NCI-H748 (cell line): ENCODE results near the gene KRTAP10-3.

Source experiments
- DNase-seq: peaks from one replicate; lab custom pipeline; 2025; ENCODE audit not compliant: unreplicated experiment; lab: John Stamatoyannopoulos, UW

The KRTAP10-3 gene

DNA sequence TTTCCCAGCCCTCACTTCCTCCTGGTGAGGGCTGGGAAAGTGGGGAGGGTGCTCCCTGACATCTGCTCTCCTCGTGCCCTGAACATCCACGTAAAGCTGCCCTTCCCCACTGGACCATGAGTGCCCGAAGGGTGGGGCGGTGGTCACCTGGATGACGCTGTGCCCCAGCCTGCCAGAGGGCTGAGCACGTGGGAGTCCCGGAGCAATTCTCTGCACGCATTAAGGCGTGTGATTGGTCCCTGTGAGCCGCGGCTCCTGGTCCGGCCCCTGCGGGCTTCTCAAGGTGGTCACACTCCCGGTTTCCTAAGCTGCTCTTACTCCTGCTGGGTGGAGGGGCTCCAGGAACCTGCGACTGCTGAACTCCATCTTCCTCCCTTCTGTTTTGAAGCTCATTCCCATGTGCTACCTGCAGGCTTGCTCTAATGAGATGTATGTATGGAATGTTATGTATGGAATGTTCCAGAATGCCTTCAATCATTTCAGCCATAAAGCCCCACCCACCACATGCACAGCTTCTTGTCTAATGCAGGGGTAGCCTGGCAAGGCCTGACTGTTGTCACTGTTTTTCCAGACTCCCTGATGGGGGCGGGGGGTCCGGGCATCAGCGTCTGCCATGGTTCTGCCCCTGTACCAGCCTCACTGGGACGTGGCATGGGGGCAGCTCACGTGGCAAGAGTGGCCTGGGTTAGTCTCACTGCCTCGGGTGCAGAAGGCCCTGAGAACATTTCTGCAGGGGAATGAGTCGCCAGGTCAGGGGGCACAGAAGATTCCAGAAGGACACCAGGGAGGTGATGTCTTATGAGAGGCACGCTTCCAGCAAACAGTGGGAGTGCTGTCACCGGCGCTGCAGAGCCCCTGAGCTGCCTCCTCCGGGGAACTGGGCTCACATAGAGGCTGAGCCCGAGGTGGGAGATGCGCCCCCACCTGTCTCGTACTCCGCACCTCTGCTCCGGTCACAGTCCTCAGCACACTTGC is 38.0 kb downstream of the KRTAP10-3 start:
- no peak for DNase-seq

DNA sequence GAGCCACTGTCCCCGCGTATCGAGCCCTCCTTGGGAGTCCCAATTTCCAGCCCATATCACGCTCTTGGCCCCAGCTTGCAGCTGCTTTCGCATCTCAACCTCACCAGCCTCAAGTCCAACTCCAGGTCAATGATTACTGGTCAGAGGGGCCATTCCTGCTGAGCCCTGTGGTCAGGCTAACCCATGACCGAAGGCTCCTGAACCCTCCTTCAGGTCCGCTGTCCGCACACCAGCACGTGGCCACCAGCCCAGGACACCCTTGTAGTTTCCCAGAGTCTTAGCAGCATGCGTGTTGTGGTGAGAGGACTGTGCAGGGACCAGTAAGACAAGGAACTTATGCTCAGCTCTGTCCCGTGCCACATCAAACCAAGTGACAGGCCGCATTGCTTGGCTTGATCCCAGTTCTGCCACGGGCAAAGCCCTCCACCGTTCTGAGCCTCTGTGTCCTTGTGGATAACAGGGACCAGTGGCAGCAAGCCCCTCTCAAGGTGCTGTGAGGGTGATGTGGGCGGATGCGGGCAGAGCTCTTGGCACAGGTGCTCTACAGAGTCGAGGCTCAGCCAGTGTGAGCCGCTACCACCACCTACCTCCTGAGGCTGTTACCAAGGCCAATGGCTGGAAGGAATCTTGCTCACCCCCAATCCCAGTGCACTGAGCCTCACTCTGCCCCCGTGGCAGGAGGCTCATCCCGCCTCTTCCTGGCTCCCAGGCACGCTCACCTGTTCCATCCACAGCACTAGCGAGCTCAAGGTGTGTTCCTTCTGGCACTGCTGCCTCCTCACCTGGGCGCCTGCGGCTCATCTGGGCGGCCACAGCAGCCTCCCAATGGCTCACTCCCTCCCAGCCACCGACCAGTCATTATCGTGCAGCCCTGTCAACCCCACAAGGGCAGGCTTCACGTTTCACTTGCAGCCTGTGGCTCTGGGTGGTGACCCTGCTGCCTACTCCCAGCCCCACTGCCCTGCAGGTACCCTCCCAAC is 39.0 kb downstream of the KRTAP10-3 start:
- no peak for DNase-seq

DNA sequence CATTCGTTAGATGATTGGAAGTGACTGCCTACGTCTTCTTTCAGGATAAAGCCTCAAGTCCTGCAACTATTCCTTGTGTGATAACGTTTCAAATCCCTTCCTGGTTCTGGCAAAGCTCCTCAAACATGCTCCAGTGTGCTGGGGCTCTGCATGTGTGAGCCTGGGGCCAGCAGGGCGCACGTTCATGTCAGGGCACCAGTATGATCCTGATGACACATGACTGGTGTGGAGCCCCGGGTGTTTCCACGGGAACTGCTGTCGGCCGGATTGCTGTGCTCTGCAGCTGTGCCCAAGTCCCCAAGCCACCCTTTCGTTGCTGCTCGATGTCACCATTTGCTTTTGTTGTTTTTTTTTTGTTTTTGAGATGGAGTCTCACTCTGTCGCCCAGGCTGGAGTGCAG is 39.9 kb downstream of the KRTAP10-3 start:
- no peak for DNase-seq

DNA sequence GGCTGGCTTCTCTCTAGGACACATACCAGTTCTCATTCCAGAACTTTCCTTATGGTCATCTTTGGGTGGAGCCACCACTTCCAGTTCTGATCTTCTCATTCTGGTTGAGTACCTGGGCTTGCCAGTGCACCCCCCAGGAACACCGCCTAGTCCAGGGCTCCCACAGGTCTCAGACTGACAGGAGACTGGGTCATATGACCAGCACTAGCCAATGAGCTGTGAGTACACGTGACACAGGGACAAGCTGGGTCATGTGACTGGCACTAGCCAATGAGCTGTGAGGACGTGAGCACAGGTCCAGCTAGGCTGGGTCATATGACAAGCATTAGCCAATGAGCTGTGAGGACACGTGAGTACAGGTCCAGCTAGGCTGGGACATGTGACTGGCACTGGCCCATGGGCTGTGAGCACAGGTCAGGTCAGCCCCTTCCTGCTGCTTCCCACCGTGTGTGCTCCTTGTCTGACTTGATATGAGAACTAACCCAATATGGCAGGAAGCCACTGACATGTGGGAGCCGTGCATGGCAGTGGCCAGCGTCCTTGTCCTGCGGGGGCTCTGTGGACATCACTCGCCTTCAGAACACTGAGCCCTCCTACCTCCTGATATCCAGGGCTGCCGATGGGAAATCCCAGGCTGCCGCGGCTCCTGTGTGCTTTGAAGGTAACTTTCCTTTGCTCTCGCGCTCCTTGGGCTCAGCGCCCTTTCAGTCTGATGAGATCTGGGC is 41.3 kb downstream of the KRTAP10-3 start:
- DNase-seq = peak; percentile 11

DNA sequence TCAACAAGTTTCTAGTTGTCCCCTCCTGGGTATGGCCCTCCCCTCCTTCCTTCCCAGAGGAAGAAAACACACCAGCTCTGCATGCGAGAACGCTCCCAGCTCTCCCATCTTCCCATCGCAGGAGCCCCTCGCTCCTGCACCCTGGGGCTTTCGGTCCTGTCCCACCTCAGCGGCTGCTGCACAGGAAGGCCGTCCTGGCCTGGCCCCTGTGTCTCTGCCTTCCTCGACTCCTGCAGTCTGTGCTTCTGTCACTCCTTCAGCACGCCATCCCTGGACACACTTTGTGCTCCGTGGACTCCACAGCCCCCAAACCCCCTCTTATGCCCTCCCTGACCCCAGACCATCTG is 41.8 kb downstream of the KRTAP10-3 start:
- no peak for DNase-seq

DNA sequence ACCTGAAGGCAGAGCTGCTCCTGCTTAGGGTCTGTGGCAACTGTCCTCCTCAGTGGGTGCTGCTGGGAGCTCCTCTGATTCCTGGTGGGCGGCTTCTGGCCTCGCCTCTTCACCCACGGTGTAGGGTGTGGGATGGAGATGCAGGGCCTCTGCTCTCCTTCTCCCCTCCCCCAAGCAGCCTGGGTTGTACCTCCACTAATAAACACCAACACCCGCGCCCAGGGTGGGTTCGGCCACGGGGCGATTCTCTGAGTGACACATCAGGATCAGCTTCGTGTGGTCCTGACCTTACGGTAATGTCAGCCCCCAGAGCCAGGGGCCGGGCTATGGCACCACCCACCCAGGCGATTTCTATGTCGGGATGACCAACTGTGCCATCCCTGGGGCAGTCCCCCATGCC is 42.3 kb downstream of the KRTAP10-3 start:
- DNase-seq = no peak

DNA sequence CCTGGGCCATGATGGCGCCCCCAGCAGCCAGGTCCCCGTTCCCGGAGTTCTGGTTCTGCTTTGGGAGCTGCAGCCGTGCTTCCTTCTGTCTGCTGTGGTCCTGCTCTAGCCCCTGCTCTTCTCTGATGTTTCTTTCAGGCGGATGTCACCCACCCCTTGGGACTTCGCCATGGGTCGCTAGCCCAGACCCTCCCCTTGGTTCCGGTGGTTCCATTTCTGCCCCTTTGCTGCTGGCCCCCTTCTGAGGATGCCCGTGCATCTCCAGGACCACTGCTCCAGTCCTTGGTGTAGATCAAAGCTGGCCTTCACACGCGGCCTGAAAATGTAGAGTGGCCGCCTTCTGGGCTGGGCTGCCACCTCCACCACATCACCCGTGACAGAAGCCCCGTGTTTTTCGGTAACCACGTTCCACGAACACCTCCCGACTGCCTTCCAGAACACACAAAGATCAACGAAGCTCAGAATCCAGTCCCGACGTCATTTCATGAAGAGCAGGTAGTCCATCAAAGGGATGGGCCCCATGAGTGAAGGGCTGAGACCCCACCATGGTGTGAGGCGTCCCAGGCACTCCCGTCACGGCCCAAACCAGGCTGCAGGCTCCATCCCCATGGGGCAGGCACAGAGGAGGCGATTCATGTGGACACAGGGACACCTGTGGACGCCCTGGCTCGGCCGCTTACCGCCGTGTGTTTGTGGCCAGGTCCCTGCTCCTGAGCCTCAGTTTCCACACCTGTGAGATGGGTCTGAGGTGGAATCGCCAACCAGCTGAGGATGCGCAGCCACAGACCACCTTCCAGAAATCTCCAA is 43.0 kb downstream of the KRTAP10-3 start:
- no peak for DNase-seq

DNA sequence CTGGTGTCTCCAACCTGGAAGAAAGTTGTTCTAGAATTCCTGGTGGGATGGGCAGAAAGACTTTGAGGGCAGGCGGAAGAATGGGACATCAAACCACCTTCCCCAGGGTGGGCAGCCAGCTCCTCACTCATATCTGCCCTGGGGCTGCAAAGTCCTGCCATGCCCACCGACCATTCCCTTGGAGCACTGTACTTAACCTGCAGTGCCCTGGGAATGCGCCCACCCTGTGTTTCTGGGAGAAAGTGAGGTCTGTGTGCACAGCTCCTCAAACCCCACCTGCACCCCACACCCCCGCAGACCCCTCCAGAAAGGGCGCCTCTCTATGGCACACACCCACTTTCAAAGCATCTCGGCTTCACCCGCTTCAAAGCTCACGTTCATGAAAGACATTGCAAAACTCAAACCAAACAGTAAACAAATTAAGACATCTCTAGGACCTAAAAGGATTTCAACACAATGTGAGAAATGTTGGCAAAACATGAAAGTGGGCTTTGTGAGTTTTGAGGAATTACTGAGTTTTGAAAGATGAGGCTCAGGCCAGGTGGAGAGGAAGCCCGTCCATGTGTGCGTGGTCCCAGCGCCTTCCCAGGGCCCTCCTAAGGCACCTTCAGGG is 43.7 kb downstream of the KRTAP10-3 start:
- no peak for DNase-seq

DNA sequence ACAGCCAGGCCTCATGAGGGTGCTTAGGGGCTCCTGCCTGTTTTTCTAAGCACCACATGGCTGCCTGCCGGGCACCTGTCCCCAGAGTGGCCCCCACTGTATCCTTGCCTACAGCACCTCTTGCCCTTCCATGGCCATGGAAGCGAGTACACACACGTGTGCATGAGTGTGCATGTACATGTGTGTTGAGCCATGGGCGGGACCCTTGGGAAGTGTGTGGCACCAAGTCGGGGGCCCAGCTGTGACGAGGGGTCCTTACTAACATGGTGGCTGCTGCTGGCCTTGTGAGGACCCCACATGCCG is 44.4 kb downstream of the KRTAP10-3 start:
- no peak for DNase-seq

DNA sequence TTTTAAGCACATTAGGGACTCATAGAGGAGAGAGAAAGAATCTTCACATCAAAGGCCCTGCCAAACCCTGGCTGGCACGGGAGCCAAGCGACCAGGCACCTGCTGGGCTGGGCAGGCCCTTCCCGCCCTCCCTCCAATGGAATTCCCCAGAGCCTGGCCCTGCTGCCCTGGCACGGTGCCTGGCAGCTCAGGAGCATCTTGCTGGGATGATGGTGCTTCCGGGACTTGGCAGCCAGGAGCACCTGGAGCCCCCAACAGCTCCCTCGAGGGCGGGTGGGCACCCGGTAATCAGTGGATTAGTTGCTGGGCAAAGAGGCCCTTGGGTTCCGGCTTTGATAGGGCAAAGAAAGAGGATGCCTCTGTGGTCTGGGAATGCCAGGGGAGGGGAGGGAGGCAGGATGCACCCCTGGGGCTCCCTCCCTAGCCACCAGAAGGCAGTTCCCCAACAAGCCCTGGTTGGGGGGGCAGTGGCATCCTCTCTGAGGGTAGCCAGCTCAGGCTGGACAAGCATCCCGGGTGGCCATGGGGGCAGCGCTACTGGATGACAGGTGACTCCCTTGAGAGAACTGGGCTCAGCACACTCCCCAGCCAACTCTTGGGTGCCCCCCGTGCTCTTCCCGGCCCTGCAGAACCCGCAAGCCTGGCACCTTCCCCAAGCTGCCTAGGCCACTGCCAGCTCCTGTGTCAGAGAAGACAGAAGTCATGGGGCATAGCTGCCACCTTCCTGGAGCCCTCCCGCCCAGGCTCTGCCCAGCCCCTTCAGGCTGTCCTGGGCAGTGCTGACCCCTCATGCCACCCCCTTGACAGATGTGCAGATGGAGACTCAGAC is 45.0 kb downstream of the KRTAP10-3 start:
- no peak for DNase-seq

DNA sequence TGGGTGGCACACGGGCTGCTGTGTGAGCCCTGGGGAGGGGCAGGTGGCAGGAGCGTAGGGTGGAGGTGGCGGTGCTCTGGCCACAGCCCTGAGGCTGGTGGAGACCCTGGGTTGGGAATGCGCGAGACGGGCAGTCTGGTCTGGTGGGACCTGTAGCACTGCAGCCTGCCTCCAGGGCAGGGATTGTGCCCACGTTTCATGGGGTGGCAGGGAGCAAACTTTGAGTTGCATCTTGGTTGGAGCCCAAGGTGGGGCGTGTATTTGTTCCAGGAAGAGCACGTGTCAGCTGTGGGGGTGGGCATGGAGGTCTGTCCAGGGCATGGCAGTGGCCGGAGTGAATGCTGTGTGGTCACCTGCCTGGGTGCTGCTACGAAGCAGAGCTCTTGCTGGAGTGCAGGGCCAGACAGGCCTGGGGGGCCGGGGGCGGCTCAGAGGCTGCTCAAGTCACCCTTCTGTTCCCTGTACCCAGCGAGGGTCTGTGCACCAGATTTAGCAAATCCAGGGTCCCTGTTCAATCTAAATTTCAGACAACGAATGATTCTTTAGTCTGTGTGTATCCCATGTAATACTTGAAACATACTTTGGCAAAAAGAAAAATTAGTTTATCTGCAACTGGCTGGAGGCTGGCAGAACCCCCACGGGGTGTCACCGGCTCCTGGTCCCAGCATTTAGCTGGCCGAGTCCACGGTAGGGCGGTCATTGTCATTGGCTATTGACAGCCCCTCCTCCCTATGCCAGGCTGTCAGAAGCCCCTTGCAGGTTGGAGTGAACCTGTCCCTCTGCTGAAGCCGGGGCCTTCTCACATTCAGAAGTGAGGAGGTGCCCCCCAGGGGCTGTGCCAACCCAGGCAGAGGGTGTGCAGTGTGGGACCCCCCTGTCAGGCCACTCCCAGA is 45.9 kb downstream of the KRTAP10-3 start:
- no peak for DNase-seq

DNA sequence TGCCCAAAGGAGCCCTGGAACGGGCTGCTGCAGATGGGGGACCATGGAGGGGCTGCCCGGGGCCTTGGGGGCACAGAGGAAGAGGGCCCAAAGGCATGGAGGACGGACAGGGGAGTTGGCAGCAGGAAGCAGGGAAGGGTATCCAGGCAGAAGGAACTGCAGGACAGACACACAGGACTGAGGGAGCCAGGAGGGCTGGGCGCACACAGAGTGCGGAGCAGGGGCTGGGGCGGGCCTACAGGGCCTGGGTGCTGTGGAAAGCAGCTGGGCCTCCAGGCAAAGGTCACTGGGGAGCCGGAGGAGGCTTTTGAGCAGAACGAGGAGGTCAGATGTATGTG is 46.7 kb downstream of the KRTAP10-3 start:
- no peak for DNase-seq

DNA sequence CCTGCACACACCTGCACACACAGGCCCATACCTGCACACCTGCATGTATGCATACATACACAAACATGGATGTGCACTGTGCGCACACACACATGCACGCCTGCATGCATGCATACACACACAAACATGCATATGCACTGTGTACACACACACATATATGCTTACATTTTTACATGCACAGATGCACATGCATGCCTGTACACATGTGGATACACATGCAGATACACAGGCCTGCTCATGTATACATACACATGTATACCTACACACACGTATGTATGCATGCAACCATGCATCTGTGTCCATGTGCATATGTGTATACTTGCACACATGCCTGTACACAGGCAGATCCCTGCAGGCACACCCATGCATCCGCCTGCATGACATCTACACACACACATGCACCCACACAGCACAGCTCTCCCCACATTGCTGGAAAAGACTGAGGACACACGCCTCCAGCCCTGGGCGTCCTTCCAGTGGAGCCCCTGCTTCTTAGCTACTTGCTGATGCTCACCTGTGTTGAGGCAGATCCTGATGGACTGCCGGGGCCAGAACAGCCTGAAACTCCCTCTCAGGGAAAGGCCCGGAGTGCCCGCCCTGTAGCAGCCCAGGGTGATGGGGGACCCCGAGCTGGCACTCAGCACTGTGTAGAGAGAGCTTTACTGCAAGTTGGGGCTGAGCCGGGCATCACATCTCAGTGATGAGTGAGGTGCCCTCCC is 47.2 kb downstream of the KRTAP10-3 start:
- DNase-seq = no peak

DNA sequence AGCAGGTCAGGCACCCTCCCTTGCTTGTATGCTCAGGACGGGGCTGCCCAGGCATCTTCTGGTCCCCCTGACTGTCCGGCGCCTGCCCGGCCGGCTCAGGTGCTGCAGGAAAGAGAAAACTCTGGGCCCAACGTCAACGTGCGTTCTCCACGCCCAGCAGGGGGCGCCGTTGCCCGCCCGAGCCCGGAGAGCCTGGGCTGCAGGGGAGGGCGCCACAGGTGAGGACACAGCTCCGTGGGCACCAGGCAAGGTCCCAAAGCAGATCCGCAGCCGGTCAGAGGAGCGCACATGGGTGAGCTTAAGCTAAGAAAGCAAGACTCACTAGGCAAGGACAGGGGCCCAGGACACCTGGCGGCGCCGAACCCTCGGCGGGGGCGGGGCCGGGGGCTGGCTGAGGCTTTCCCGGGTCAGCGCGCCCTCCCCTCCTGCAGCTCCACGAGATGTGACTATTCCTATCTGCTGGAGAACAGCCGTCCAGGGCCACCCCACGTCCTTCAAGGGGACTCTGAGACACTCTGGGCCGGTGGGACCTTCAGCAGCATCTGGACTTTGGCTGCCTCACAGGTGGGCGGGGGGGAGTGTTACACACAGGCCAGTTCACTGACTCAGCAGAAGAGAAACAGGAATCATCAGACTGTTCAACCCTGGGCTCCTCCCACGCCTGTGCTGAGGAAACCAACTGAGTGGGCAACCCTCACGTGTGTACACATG is 47.9 kb downstream of the KRTAP10-3 start:
- peak; percentile 81 for DNase-seq

DNA sequence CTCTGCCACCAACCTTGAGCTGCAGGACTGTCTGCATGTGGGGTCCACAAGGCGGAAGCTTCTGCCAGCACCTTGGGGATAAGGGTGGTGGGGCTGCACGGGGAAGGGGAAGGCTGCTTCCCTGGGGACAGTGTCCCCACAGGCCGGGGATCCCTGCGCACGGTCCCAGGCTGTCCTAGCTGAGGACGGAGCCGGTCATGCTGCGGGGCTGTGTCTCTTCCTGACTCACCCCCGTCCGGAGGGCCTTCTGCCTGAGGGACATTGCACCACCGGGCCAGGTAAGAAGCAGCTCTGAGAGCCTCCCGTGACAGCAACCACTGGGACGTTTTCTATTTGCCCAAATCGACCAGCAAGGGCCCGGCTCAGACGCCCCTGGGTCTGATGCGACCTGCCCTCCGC is 48.5 kb downstream of the KRTAP10-3 start:
- no peak for DNase-seq

DNA sequence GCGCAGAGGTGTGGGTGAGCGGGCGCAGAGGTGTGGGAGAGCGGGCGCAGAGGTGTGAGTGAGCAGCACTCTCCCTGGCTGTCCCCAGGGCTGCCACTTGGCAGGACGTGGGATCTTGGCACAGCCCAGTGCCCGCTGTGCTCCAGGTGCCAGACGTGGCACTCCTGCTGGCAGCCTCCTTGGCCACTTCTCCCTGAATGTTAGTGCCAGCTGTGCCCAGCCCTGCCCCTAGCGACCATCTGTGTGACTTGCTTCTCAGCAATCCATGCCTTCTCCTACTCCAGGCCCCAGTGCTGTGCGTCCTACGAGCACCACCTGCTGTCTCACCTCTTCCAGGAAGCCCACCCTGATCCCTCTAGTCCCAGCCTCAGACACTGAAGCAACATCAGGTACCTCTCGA is 49.1 kb downstream of the KRTAP10-3 start:
- no peak for DNase-seq
